GM23248 (cell line): Measurements from ENCODE around the gene RPL13.

Experiments
- EZH2 ChIP-seq: fragments of 200-600 bp; sonication (generic); IDR thresholded peaks from 2 replicates; pipeline ENCODE4 v1.6.1; 2018; ENCODE audit warnings: antibody characterized with exemption, mild to moderate bottlenecking; ENCODE audit not compliant: insufficient read depth, poor library complexity, severe bottlenecking
- EZH2phosphoT487 ChIP-seq: fragments of 200-600 bp; sonication (generic); IDR thresholded peaks from 2 replicates; pipeline ENCODE4 v1.6.1; 2018; ENCODE audit warnings: antibody characterized with exemption, moderate library complexity, mild to moderate bottlenecking, low read depth; ENCODE audit not compliant: insufficient read depth

GRCh38 chr16:89552329-89552728 is 8.2 kb upstream of the RPL13 start:
- no peak for TF ChIP-seq EZH2
- TF ChIP-seq EZH2phosphoT487: no peak
